Measurements from ENCODE around the gene BUD31.
"Not testable (repeated sequence)": the region's sequence is repeated elsewhere in the genome, so short reads cannot be mapped to it uniquely, and the experiment has no call there.

BUD31 gene

DNA sequence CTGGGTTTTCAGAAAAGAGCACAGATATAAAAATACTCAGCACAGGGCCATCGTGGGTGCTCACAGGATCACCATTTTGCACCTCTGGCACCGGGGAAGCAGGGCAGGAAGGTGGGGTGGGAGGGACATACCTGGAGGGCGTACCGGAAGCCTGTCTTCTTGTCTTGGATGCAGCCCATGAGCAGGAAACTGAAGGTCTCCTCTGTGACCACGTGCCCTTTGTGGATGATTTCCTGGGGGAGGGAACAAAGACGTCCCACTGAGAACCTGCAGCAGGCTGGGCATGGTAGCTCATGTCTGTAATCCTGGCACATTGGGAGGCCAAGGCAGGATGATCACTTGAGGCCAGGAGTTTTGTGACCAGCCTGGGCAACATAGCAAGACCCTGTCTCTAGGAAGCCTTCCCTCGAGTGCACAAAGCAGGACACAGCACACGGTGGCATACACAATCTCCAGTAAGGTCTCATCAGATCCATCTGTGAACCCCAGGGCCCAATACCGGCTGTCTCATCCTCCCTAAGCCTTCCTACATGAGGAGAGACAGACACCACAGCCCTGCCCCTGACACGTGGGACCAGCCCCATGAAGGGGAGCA lies 20.3 kb downstream of the BUD31 start:
- DNase-seq (ENCODE audit: low read depth in 1 of 2, low spot score in 1 of 2): no peak

DNA sequence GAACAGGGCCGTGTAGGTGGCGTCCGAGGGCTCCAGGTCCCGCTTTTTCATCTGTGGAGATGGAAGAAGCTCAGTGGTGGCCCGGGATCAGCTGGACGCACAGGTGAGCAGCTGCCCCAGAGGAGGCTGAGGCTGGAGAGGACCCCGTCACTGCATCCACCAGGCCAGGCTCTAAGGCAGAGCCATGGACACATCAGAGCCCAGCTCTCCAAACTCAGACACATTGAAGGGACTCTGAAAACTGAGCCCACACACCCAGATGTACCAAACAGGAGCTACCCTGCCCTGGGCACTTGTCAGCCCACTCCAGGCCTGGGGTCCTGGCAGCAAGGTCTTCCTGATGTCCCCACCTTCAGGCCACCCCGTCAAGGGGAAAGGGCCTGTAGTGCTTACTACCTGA lies 21.0 kb downstream of the BUD31 start:
- DNase-seq (ENCODE audit: low read depth in 1 of 2, low spot score in 1 of 2): no peak

DNA sequence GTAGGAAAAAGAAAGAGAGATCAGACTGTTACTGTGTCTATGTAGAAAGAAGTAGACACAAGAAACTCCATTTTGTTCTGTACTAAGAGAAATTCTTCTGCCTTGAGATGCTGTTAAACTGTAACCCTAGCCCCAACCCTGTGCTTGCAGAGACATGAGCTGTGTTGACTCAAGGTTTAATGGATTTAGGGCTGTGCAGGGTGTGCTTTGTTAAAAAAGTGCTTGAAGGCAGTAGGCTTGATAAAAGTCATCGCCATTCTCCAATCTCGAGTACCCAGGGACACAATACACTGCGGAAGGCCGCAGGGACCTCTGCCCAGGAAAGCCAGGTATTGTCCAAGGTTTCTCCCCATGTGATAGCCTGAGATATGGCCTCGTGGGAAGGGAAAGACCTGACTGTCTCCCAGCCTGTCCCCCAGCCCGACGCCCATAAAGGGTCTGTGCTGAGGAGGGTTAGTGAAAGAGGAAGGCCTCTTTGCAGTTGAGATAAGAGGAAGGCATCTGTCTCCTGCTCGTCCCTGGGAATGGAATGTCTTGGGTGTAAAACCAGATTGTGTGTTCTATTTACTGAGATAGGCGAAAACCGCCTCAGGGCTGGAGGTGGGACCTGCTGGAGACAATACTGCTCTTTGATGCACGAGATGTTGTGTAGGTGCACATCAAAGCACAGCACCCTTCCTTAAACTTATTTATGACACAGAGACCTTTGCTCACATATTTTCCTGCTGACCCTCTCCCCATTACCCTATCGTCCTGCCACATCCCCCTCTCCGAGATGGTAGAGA lies 23.2 kb downstream of the BUD31 start:
- DNase-seq (ENCODE audit: low read depth in 1 of 2, low spot score in 1 of 2): not testable (repeated sequence)

DNA sequence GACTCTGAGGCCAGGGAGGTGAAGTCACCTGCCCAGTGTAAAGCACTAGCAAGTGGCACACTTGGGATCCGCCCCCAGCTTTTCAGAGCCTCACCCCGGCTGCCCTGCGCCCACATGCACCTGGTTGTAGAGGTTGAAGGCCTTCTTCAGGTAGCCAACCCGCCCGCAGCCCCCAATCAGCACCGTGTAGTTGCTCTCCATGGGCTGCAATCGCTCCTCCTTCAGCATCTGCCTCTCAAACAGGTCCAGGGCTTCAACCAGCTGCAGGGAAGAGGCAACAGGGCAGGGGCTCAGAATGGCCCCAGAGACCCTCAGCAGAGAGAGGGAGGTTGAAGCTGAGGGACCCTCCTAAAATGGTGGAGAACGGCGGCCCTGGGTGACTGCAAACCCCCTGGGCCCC lies 24.4 kb downstream of the BUD31 start:
- no peak for DNase-seq (ENCODE audit: low read depth in 1 of 2, low spot score in 1 of 2)

DNA sequence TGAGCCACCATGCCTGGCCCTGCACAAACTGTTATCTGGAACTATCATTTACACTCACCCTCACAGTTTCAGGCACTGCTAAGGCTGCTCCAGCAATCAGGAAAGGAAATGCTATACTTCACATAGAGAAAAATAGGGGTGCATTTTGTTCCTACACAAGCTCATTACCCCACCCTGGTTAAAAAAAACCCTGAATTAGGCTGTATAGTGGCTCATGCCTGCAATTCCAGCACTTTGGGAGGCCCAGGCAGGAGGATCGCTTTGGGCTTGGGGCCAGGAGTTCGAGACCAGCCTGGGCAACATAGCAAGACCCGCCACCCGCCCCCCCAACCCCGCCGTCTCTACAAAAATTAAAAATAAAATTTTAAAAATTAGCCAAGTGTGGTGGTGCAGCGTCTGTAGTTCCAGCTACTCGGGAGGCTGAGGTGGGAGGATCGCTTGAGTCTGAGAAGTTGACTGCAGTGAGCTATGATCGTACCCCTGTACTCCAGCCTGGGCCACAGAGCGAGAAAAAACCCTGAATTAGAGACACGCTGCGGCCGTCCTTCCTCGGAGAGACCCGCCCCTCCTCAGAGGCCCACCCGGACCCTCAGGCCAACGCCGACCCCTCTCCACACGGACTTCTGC lies 29.3 kb downstream of the BUD31 start:
- no peak for DNase-seq (ENCODE audit: low read depth in 1 of 2, low spot score in 1 of 2)

DNA sequence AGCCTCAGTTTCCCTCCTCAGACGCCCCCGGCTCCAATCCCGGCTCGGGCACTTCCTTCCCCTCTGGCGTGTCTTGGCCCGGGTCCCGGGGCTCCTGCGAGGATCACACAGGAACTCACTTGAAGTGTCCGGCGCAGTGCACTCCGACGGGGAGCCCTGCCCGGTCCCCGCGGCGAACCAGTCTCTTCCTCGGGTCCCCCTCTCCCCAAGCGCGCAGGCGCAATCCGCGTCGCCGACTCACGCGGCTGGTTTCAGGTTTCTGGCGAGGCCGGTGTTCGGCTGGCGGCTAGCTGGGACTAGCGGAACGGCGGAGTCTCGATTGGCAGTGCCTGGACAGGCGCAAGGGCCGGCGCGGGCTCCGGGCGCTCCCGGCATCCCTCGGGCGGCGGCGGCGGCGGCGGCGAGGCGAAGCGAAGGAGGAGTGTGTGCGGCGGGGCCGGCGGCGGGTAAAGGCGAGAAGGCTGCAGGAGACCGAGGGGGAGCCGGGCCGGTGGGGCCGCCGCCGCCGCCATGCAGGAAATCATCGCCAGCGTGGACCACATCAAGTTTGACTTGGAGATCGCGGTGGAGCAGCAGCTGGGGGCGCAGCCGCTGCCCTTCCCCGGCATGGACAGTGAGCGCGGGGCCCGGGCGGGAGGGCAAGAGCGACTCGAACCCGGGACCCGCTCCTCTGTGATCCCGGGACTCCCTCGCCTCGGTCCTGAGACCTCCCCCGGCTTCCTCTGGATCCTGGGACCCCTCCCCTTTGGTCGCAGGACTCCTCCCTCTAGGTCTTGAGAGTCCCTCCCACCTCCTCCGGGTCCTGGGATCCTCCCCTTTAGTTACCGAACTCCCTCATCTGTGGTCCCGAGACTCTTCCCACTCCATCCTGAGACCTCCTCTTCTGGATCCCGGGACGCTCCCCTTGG lies 30.1 kb downstream of the BUD31 start, which contains the start of the genes CPSF4 and PTCD1:
Gene CPSF4, plus strand, starts transcription at position 371 of the 908 bp plus-strand sequence. Its CDS starts 140 bp downstream, at position 511.
Gene PTCD1, minus strand, starts transcription at position 226 of the 908 bp plus-strand sequence. CDS start 3,556 bp downstream, outside the sequence.
- peak; percentile 82 to 88 for DNase-seq (ENCODE audit: low read depth in 1 of 2, low spot score in 1 of 2)

DNA sequence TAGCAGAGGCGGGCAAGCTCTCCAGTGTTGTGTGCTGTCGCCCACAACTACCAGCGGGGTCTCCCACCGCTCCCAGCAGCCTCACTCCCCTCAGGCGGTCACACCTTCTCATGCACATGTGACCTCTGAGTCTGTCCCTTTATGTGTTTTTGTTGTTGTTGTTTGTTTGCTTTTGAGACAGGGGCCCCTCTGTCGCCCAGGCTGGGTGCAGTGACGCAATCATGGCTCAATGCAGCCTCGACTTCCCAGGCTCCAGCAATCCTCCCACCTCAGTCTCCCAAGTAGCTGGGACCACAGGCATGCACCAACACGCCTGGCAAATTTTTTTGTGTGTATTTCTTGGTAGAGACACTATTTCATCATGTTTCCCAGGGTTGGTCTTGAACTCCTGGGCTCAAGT lies 31.4 kb downstream of the BUD31 start:
- no peak for DNase-seq (ENCODE audit: low read depth in 1 of 2, low spot score in 1 of 2)

DNA sequence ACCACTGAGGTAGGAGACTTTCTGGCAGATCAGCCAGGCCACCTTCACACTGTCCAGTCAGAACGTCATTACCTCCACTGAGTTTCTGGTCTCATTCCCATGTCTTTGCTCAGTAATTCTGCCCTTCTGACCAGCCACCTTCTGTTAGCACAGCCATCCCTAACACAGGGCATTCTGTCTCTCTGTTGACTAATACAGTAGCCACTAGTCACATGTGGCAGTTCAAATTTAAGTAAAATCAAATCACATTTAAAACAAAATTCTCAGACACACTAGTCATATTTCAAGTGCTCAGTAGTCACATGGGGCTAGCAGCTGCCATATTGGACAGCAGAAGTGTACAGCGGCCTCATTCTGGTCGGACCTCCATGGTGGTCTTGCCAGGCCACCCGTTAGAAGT lies 37.3 kb downstream of the BUD31 start:
- no peak for DNase-seq (ENCODE audit: low read depth in 1 of 2, low spot score in 1 of 2)

DNA sequence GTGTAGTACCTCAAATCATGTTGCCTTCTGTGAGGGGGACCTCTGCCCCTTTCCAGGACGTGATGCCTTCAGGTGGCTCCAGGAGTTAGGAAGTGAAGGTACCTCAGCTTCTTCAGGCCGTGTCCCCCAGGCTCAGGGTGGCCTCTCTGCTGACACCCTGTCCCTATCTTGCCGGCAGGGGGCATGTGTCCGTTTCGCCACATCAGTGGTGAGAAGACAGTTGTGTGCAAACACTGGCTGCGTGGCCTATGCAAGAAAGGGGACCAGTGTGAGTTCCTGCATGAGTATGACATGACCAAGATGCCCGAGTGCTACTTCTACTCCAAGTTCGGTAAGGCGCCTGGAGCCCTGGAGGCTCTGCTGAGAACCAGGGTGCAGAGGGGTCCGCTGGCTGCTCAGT lies 39.2 kb downstream of the BUD31 start:
- DNase-seq (ENCODE audit: low read depth in 1 of 2, low spot score in 1 of 2): no peak

DNA sequence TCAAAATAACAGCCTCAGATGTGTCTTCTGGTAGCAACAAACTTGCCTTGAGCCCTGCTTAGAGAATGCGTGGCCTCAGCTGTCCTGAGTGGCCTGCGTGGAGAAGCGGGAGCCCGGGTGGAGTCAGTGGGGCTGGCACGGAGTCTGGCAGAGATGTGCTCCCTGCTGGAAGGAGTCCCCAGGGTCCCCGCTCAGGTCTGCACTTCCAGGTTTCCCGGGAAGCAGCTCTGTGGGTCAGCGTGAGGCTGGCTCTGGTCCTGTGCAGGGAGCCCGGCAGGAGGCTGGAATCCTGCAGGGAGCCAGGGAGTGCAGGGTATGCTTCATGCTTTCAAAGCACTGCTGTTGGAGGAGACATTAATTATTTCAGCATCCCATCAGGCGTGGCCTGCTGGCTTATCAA lies 40.1 kb downstream of the BUD31 start:
- DNase-seq (ENCODE audit: low read depth in 1 of 2, low spot score in 1 of 2): no peak

DNA sequence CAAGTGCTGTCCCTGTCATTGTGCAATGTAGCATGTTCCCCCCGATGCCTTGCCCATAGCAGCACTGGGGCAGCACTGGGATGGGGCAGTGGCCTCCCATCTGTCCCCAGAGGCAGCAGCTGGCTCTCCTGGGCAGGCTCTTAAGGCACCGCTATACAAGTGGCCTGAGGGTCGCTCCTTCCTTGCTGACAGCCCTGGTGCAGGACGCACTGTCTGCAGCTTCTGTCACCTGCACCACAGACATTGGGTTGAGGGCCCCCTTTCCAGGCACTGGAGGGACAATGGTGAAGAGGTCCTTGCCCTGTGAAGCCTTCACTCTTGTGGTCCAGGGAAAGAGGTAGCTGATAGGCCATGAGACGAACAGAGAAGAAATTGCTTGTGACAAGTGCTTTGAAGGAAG lies 40.6 kb downstream of the BUD31 start:
- DNase-seq (ENCODE audit: low read depth in 1 of 2, low spot score in 1 of 2): no peak

DNA sequence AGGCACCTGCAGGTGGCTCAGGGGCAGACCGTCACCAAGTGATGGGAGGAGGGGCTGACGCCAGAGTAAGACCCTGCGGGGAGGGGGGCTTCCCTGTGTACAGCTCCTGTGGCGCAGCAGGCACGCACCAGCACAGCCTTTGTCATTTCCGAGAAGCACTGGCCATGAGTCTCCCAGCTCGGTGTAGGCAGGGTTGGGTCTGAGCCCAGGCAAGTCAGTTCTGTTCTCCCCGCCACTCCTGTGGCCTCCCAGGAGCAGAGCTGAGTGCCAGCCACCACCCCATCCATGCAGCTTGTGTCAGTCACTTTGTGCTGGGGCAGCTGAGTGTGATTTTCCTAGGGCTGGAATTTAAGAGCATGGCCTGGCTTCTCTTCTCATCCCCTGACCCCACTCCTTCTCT lies 43.2 kb downstream of the BUD31 start:
- no peak for DNase-seq (ENCODE audit: low read depth in 1 of 2, low spot score in 1 of 2)

DNA sequence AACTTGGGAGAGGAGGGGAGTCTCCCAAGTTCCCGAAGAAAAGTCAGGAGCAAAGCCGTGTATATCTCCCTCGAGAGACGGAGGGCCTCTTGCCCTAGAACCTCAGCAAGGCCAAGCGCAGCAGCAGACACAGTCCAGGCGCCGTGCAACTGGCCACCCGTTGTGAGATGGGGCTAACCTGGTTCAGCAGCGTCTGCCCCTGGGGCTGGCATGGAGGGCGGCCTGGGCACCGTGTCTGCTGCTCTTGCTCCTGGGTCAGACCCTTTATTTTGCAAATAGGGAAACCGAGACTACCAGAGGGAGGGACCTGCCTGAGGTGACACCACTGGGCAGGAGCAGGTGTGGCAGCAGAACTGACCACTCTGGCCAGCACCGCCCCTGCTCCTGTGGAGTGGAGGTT lies 43.8 kb downstream of the BUD31 start:
- DNase-seq (ENCODE audit: low read depth in 1 of 2, low spot score in 1 of 2): no peak

DNA sequence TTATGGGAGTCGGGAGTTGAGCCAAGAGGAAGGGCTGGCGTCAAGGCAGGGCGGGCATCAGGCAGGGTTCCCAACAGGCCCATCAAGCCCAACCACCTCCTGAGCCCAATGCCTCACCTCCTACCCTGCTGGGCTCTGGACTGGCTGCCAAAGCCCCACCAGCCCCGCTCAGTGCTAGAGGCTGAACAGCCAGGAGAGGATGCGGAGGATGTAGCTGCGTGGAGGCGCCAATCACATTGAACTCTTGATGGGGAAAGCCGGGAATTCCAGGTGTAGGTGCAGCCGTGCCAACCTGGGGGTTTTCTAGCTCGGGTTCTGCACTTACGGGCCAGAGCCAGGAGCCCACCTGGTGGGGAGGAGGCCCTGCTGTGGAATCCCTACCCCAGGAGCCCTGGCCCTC lies 44.3 kb downstream of the BUD31 start:
- no peak for DNase-seq (ENCODE audit: low read depth in 1 of 2, low spot score in 1 of 2)

DNA sequence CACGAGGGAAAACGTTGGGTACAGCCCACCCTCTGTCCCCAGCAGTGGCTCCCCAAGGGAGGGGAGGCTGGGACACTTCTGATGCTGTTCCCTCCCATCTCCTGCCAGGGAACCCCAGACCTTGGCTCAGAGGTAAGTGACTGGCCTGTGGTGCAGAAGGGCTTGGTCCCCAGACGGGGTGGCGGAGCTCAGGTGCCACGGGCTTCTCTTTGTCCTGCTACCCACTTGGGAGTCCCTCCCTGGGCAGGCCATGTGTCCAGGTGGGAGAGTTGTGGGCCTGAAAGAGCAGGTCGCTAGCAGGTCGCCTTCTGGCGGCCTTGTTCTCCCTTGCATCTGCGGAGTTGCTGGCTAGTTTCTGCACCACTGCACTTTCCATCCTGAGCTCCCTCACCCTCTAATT lies 47.1 kb downstream of the BUD31 start:
- DNase-seq (ENCODE audit: low read depth in 1 of 2, low spot score in 1 of 2): no peak

DNA sequence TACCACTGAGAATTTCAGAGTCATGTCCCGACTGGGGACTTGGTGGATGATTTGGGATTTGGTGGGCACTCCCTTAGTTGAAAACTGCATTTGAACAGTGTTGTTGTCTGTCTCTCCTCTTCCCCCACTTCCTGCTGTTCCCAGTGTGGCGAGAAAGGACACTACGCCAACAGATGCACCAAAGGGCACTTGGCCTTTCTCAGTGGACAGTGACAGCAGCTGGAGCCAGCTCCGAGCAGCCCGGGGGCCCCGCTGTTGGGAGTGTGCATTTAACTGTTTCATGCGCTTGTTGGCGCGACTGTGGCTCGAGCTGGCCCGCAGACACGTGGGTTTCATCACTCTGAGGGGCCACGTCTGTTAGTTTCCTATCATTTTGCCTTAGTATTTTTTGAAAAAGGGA lies 47.5 kb downstream of the BUD31 start:
- DNase-seq (ENCODE audit: low read depth in 1 of 2, low spot score in 1 of 2): no peak

DNA sequence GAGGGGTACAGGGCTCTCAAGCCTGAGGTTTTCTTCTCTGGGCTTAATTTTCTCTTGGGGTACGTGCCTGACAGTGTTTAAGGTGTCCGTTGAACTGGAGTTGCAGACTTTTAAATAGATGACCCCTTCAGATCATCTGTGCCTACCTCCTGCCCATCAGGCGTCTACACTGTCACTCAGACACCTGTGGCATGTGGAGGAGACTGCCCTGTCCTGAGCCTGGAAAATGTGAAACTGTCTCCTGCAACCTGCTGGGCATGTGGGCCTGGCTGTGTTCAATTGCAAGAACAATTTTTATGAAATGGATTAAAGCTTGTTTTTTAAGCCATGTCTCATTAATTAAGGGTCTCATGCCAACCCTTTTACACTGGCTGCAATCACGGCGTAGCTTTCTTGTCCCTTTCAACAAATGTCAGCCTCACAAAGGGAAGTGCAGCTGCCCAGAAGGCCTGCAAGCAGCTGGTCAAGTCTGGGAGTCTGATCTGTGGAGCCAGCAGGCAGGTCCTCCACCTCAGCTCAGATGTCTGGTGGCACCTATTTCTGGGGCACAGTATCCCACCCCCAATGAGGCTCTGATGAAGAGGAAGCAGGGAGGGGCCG lies 48.4 kb downstream of the BUD31 start:
- no peak for DNase-seq (ENCODE audit: low read depth in 1 of 2, low spot score in 1 of 2)

DNA sequence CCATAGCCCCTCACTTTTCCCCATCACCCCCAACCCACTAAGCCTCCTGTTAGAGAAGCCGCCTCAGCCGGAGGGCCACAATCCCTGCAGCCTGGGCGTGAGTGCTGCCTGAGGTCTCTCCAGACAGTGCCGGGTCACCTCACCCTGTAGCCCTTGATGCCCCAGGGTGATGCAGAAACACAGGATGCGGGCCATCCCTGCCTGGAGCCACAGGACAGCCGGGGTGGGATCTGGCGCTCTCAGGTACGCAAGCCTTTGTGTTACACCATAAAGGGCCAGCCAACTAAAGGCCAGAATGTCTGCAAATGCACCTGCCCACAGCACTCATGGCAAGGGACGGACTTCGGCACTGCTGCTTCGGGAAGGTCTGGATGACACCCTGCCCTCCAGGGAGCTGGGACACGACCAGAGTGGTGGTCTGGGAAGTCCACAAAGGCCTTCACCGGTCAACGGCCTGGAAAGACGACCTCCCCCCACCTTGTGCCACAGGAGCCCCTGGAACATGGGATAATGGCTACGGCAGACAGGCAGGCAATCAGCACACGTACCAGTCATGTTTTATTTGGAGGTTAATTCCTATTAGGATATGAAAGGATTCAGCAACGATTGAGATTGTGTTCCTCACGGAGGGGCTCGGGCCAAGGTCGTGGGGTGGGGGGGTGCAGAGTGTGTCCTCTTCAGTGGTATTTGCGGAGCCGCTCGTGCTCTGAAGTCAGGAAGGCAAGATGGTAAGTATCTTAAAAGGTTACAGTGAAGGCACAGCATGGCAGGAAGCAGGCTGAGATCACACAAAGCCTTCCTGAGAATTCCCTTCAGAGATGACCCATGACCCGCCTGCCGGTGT lies 49.1 kb downstream of the BUD31 start:
- DNase-seq (ENCODE audit: low read depth in 1 of 2, low spot score in 1 of 2): no peak

DNA sequence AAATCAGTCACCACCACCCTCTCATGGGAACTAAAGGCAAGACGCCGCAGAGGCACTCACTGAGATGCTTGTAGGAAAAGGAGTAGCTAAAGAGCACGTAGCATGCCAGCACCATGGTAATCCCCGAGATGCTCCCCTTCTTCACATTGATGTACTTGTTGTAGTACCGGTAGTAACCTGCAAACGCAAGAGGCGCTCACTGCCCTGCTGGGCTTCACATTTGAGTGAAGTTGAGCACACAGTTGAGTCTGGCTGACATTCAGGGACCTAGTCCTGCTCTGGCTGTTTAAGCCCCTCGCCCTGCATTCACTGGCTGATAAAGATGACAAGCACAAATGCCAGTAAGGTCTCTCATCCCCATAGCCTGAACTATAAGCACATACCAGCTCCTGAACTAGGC lies 50.3 kb downstream of the BUD31 start:
- DNase-seq (ENCODE audit: low read depth in 1 of 2, low spot score in 1 of 2): no peak

DNA sequence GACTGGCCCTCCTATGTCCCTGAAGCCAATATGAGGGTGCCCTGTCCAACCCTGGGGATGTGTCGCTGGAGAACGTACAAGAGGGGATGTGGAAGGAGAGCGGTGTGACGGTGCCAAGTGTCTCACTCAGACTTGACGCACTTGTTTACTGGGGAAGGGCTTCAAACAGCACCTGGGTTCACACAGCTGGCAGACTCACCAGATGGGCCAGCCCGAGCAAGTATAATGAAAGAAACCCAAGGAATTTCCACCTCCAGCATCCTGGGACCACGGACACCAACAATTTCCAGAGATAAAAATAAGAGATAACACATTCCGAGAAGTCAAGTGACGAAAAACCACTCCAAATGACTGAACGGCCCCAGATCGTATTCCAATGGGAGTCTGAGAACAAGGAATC lies 51.9 kb downstream of the BUD31 start:
- no peak for DNase-seq (ENCODE audit: low read depth in 1 of 2, low spot score in 1 of 2)

All from stimulated activated CD4-positive, alpha-beta T cell treated with anti-CD3 and anti-CD28 coated beads, Interleukin-15, amount 100 ng/mL, for 1 hour (primary cell).